GM12873 (cell line): ENCODE measurements around the gene ADCY5.

Experiments used
- CTCF ChIP-seq: IDR thresholded peaks from 2 replicates; pipeline ENCODE4 v1.5.1; 2012; ENCODE audit warnings: low read depth, mild to moderate bottlenecking, moderate library complexity, low read length, control low read depth; ENCODE audit not compliant: insufficient read depth; ENCODE audit errors: missing control alignments

Gene ADCY5

GRCh38 chr3:123348471-123349200 lies 100.3 kb downstream of the ADCY5 start:
- TF ChIP-seq CTCF: no peak

- no peak for TF ChIP-seq CTCF
Observed at GRCh38 chr3:123347691-123348264, 101.1 kb downstream of the ADCY5 start.

- no peak for TF ChIP-seq CTCF
Observed at GRCh38 chr3:123347205-123347604, 101.7 kb downstream of the ADCY5 start.

GRCh38 chr3:123346021-123346420 lies 102.9 kb downstream of the ADCY5 start:
- TF ChIP-seq CTCF: no peak

- TF ChIP-seq CTCF: no peak
Observed at GRCh38 chr3:123344907-123345594, 103.8 kb downstream of the ADCY5 start.

GRCh38 chr3:123344175-123344906 lies 104.5 kb downstream of the ADCY5 start:
- no peak for TF ChIP-seq CTCF
